ENCODE data around the gene MPG. TPM values are rescaled to one million over a fixed set of nuclear protein-coding genes. Genes with fewer than 3 reads are reported as not detected.

MPG gene
- total RNA-seq, 2 donors from 2014 or later, result 111 to 138 TPM

GRCh38 chr16:94918-95265 lies 16.9 kb downstream of the MPG start:
- intact Hi-C loops (cut with DNase I), result no loop called here

GRCh38 chr16:96935-97381 lies 18.9 kb downstream of the MPG start:
- no peaks in the 10 kb centered on the region for H3K9me3 ChIP-seq
- peak; percentile 86 for DNase-seq (ENCODE audit: low spot score)
- intact Hi-C loops (cut with DNase I), result loop anchor here (2.0 kb wide), 1 partner anchor 32 kb away; no protein-coding TSS in a partner anchor
- peaks cover 2% of the 10 kb centered on the region for H3K4me1 ChIP-seq (replicated peaks)
- H3K4me3 ChIP-seq, result no peak overlapping the region
- H3K36me3 ChIP-seq, result no peaks in the 10 kb centered on the region
- WGBS, result 13% methylated on average over 11 of the region's 11 CpGs
- no peaks in the 10 kb centered on the region for H3K27me3 ChIP-seq (replicated peaks; ENCODE audit: insufficient read depth)
- TF ChIP-seq CTCF (IDR thresholded peaks at IDR 0.05) (peak; percentile 97 to 100 (median 100)), POLR2A (IDR thresholded peaks at IDR 0.05) (peak; percentile 22), POLR2AphosphoS5 (IDR thresholded peaks at IDR 0.05) (peak; percentile 86)
- no peak overlapping the region for H3K27ac ChIP-seq

More at GRCh38 chr16:94918-95265, 16.9 kb downstream of the MPG start:
- no peak for DNase-seq (ENCODE audit: low spot score)
- TF ChIP-seq POLR2A (IDR thresholded peaks at IDR 0.05), result no peak
- no peak for TF ChIP-seq CTCF (IDR thresholded peaks at IDR 0.05)
- no peak for TF ChIP-seq POLR2AphosphoS5 (IDR thresholded peaks at IDR 0.05)
- WGBS, result 88% methylated on average over 5 of the region's 5 CpGs
- no peaks in the 10 kb centered on the region for H3K27me3 ChIP-seq (replicated peaks; ENCODE audit: insufficient read depth)
- no peaks in the 10 kb centered on the region for H3K9me3 ChIP-seq
- H3K4me1 ChIP-seq (replicated peaks), result peaks cover 8% of the 10 kb centered on the region
- H3K27ac ChIP-seq, result no peak overlapping the region
- no peak overlapping the region for H3K4me3 ChIP-seq
- peaks cover 0 to 4% of the 10 kb centered on the region in 2 donors for H3K36me3 ChIP-seq

- Histone ChIP-seq H3K27ac (no peak overlapping the region), H3K27me3 (replicated peaks; ENCODE audit: insufficient read depth) (no peaks in the 10 kb centered on the region), H3K4me1 (replicated peaks) (no peaks in the 10 kb centered on the region), H3K4me3 (no peak overlapping the region), H3K9me3 (no peaks in the 10 kb centered on the region), H3K36me3 (no peaks in the 10 kb centered on the region)
- DNase-seq (ENCODE audit: low spot score), result no peak
- intact Hi-C loops (cut with DNase I), result loop anchor here (2.0 kb wide), 1 partner anchor 33 kb away; no protein-coding TSS in a partner anchor
- 92% methylated on average over 8 of the region's 8 CpGs for WGBS
- TF ChIP-seq CTCF (IDR thresholded peaks at IDR 0.05) (no peak), POLR2A (IDR thresholded peaks at IDR 0.05) (no peak), POLR2AphosphoS5 (IDR thresholded peaks at IDR 0.05) (no peak)
Observed at GRCh38 chr16:97822-98221, 19.8 kb downstream of the MPG start.

GRCh38 chr16:100989-101388 lies 23.0 kb downstream of the MPG start:
- H3K9me3 ChIP-seq, result no peaks in the 10 kb centered on the region
- intact Hi-C loops (cut with DNase I), result no loop called here

More at GRCh38 chr16:100989-101388, 23.0 kb downstream of the MPG start:
- no peaks in the 10 kb centered on the region for H3K36me3 ChIP-seq
- H3K4me1 ChIP-seq (replicated peaks), result no peaks in the 10 kb centered on the region
- no peak for TF ChIP-seq CTCF (IDR thresholded peaks at IDR 0.05)
- TF ChIP-seq POLR2A (IDR thresholded peaks at IDR 0.05), result no peak
- TF ChIP-seq POLR2AphosphoS5 (IDR thresholded peaks at IDR 0.05), result no peak
- no peak for DNase-seq (ENCODE audit: low spot score)
- no peak overlapping the region for H3K4me3 ChIP-seq
- no peak overlapping the region for H3K27ac ChIP-seq
- 74% methylated on average over 5 of the region's 5 CpGs for WGBS
- no peaks in the 10 kb centered on the region for H3K27me3 ChIP-seq (replicated peaks; ENCODE audit: insufficient read depth)
